Left ventricle myocardium inferior (tissue), 1 donor: ENCODE measurements around the gene GPATCH1. TPM values are rescaled to one million over a fixed set of nuclear protein-coding genes. Genes with fewer than 3 reads are reported as not detected.

Experiments used
- DNase-seq: peaks from one replicate; pipeline ENCODE4 v3.0.0-alpha.2; 2020
- H3K27ac ChIP-seq: fragments of 200-600 bp; replicated peaks from 2 replicates; pipeline ENCODE4 v1.8.0; 2021
- H3K27me3 ChIP-seq: fragments of 200-600 bp; 2 replicates; pipeline ENCODE4 v1.8.0; 2021; ENCODE audit warnings: low read depth
- H3K36me3 ChIP-seq: fragments of 200-600 bp; 2 replicates; pipeline ENCODE4 v1.8.0; 2021
- H3K4me1 ChIP-seq: fragments of 200-600 bp; 2 replicates; pipeline ENCODE4 v1.8.0; 2021
- H3K4me3 ChIP-seq: fragments of 200-600 bp; 2 replicates; pipeline ENCODE4 v1.8.0; 2021; ENCODE audit warnings: mild to moderate bottlenecking, moderate library complexity
- H3K9me3 ChIP-seq: fragments of 200-600 bp; replicated peaks from 2 replicates; pipeline ENCODE4 v1.8.0; 2021
- intact Hi-C: fragments of 100-400 bp; cut with micrococcal nuclease; formaldehyde crosslinking; loops from one replicate; pipeline ENCODE4 v1.11.0; 2022
- total RNA-seq: library from RNA; stranded (reverse); fragmentation: NEBNext Ultra II Directional; extraction: Animal tissue kit (Norgen Biotek cat#: 25700); gene quantifications from one replicate; pipeline ENCODE4 v1.2.1, GENCODE V29; 2021
- TF ChIP-seq, protein P1 (sequence below): fragments of 200-600 bp; IDR thresholded peaks from 2 replicates; pipeline ENCODE4 v1.8.0; 2021; ENCODE audit warnings: antibody characterized with exemption, mild to moderate bottlenecking, borderline replicate concordance
- donor health status: DM: no; HTN: yes; CAD: no; lungs with severe emphysema.

Gene GPATCH1
- total RNA-seq, 1 donor from 2014 or later, result 6.2 TPM

GRCh38 chr19:33108161-33108560 is 27.2 kb downstream of the GPATCH1 start:
- Histone ChIP-seq H3K36me3 (peaks cover 93% of the 10 kb centered on the region), H3K4me1 (no peaks in the 10 kb centered on the region), H3K27ac (no peak overlapping the region), H3K27me3 (no peaks in the 10 kb centered on the region), H3K9me3 (no peaks in the 10 kb centered on the region), H3K4me3 (no peak overlapping the region)
- no peak for DNase-seq
- intact Hi-C loops, result no loop called here
- TF ChIP-seq, protein P1, sequence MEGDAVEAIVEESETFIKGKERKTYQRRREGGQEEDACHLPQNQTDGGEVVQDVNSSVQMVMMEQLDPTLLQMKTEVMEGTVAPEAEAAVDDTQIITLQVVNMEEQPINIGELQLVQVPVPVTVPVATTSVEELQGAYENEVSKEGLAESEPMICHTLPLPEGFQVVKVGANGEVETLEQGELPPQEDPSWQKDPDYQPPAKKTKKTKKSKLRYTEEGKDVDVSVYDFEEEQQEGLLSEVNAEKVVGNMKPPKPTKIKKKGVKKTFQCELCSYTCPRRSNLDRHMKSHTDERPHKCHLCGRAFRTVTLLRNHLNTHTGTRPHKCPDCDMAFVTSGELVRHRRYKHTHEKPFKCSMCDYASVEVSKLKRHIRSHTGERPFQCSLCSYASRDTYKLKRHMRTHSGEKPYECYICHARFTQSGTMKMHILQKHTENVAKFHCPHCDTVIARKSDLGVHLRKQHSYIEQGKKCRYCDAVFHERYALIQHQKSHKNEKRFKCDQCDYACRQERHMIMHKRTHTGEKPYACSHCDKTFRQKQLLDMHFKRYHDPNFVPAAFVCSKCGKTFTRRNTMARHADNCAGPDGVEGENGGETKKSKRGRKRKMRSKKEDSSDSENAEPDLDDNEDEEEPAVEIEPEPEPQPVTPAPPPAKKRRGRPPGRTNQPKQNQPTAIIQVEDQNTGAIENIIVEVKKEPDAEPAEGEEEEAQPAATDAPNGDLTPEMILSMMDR, result no peak

DNA sequence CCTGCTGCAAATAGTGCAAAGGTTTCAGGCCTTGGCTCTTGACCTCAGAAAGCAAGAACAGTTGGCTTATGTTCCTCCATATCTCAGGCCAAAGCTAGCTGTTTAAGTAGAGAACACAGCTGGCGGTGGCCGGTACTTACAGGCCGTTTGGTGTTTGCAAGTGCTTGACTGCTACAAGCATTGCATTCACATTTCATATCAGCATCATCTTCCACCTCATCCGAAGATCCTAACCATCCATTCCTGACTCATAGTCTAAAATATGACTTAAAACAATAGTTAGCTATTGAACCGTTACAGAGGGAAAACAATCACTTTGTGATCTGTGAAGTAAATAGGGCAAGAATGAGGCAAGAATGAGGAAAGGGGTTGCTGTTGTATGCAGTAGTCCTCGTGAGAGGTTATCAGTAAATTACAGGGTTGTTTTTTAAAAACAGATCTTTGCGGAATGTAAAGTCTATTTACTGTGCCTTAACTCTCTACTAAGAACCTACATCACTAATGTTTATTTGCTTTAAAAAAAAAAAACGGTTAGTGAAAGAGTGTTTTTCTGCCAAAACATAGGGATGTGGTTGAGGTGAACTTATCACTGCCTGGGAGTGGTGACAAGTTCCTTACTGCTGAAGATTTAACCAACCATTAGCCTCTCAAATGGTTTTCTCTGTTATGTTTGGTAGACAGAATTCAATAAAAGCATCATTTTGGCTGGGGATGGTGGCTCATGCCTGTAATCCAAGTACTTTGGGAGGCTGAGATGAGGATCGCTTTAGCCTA is 29.3 kb downstream of the GPATCH1 start:
- no peak overlapping the region for H3K4me3 ChIP-seq
- no peak overlapping the region for H3K27ac ChIP-seq
- no peaks in the 10 kb centered on the region for H3K9me3 ChIP-seq
- H3K4me1 ChIP-seq, result no peaks in the 10 kb centered on the region
- no peak for DNase-seq
- TF ChIP-seq, protein P1, result no peak
- intact Hi-C loops, result no loop called here
- no peaks in the 10 kb centered on the region for H3K27me3 ChIP-seq
- H3K36me3 ChIP-seq, result peaks cover 98% of the 10 kb centered on the region

DNA sequence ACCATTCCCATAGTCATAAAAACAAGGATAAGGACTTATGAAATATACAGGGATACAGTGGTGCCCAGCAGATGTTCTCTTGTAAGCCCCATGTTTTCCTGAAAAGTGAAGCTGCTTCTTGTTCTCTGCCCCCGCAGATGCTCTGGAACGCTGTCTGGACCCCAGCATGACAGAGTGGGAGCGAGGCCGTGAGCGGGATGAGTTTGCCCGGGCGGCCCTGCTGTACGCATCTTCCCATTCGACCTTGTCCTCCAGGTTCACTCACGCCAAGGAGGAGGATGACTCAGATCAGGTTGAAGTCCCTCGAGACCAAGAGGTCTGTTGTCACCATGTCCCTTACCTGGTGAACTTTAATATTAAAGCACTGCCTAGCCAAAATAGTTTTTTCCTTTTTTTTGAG is 30.6 kb downstream of the GPATCH1 start:
- H3K27ac ChIP-seq, result no peak overlapping the region
- TF ChIP-seq, protein P1, result no peak
- no peaks in the 10 kb centered on the region for H3K9me3 ChIP-seq
- no peak for DNase-seq
- intact Hi-C loops, result no loop called here
- H3K27me3 ChIP-seq, result no peaks in the 10 kb centered on the region
- peaks cover 97% of the 10 kb centered on the region for H3K36me3 ChIP-seq
- H3K4me3 ChIP-seq, result no peak overlapping the region
- no peaks in the 10 kb centered on the region for H3K4me1 ChIP-seq

- TF ChIP-seq, protein P1, result no peak
- Histone ChIP-seq H3K9me3 (no peaks in the 10 kb centered on the region), H3K4me1 (no peaks in the 10 kb centered on the region), H3K36me3 (peaks cover 97% of the 10 kb centered on the region), H3K27ac (no peak overlapping the region), H3K27me3 (no peaks in the 10 kb centered on the region), H3K4me3 (no peak overlapping the region)
- DNase-seq, result no peak
- intact Hi-C loops, result no loop called here
These were observed 33.3 kb downstream of the GPATCH1 start for GRCh38 chr19:33114312-33114711.

DNA sequence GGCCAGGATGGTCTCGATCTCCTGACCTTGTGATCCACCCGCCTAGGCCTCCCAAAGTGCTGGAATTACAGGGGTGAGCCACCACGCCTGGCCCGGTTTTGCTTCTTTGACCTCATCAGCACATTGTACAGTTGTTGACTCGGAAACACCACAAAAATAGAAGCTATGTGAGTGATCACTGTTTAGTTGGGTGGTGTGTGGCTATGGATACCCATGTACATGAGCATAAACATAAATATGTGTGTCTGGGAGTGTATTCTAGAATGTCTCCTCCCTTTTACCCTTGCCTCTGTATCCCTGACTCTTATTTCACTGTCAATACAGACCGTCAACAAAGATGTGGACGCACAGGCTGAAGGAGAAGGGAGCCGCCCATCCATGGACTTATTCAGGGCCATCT is 36.5 kb downstream of the GPATCH1 start:
- no peak overlapping the region for H3K27ac ChIP-seq
- H3K9me3 ChIP-seq, result no peaks in the 10 kb centered on the region
- intact Hi-C loops, result no loop called here
- H3K4me3 ChIP-seq, result no peak overlapping the region
- DNase-seq, result no peak
- no peaks in the 10 kb centered on the region for H3K27me3 ChIP-seq
- H3K36me3 ChIP-seq, result peaks cover 91% of the 10 kb centered on the region
- TF ChIP-seq, protein P1, result no peak
- no peaks in the 10 kb centered on the region for H3K4me1 ChIP-seq
